Duodenal mucosa (tissue), 2 donors: Measurements from ENCODE around the gene IZUMO4.
A peak's percentile ranks its signal among the peaks of the same experiment; 100 is the strongest.

ENCODE experiments used
- H3K27ac ChIP-seq: one replicate; pipeline ENCODE4 v1.7.0; 2013; ENCODE audit warnings: low read depth, low read length
- H3K27me3 ChIP-seq, 2 donors: one replicate each; pipeline ENCODE4 v1.7.0; 2013; ENCODE audit warnings: low read length in 2 of 2, control low read depth in 1 of 2; ENCODE audit not compliant: insufficient read depth in 2 of 2, control insufficient read depth in 1 of 2
- H3K36me3 ChIP-seq, 2 donors: one replicate each; pipeline ENCODE4 v1.7.0; 2013; ENCODE audit warnings: low read length in 2 of 2, control low read depth in 1 of 2; ENCODE audit not compliant: insufficient read depth in 2 of 2, control insufficient read depth in 1 of 2
- H3K4me1 ChIP-seq, 2 donors: one replicate each; pipeline ENCODE4 v1.7.0; 2013; ENCODE audit warnings: low read length in 2 of 2, control low read depth in 1 of 2; ENCODE audit not compliant: insufficient read depth in 2 of 2, control insufficient read depth in 1 of 2
- H3K4me3 ChIP-seq, 2 donors: one replicate each; pipeline ENCODE4 v1.7.0; 2013; ENCODE audit warnings: low read length in 2 of 2, low read depth in 1 of 2
- H3K9ac ChIP-seq, 2 donors: one replicate each; pipeline ENCODE4 v1.7.0; 2013; ENCODE audit warnings: low read length in 2 of 2, low read depth in 1 of 2
- H3K9me3 ChIP-seq, 2 donors: one replicate each; pipeline ENCODE4 v1.7.0; 2013; ENCODE audit warnings: low read length in 2 of 2, control low read depth in 1 of 2; ENCODE audit not compliant: control insufficient read depth in 1 of 2

IZUMO4 gene

DNA sequence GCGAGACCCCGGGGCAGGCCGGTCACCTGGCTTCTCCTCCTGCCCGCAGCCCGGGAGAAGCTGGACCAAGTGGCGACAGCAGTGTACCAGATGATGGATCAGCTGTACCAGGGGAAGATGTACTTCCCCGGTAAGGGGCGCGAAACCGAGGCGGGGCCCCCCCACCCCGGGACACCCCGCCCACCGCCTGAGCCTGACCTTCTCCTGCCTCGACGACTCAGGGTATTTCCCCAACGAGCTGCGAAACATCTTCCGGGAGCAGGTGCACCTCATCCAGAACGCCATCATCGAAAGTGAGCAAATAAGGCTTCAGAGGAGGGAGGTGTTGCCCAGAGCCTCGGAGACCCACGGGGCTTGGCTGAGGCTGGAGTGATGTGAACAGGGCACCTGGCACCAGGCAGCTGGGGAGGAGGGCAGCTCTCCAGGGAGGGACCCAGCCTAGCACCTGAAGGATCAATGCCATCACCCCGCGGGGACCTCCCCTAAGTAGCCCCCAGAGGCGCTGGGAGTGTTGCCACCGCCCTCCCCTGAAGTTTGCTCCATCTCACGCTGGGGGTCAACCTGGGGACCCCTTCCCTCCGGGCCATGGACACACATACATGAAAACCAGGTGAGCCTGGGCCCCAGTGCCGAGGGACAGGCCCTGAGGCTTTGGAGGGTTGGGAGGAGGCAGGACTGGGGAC lies 629 bp downstream of the IZUMO4 start:
- Histone ChIP-seq H3K4me1 (peaks cover 13 to 29% of the 10 kb centered on the region in 2 donors), H3K27me3 (no peaks in the 10 kb centered on the region), H3K9ac (peak overlapping the region; percentile 28 to 56), H3K4me3 (peak overlapping the region; percentile 71 to 79), H3K9me3 (no peaks in the 10 kb centered on the region), H3K36me3 (peaks cover 26 to 29% of the 10 kb centered on the region in 2 donors), H3K27ac (peak overlapping the region; percentile 78)

DNA sequence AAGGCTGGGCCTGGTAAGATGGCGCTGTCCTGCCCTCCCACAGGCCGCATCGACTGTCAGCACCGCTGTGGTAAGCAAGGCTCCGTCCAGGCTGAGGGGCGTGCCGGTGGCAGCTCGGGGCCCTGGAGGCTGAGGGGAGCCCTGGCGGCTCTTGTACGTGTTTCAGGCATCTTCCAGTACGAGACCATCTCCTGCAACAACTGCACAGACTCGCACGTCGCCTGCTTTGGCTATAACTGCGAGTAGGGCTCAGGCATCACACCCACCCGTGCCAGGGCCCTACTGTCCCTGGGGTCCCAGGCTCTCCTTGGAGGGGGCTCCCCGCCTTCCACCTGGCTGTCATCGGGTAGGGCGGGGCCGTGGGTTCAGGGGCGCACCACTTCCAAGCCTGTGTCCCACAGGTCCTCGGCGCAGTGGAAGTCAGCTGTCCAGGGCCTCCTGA lies 1.2 kb downstream of the IZUMO4 start:
- H3K4me1 ChIP-seq: peaks cover 13 to 29% of the 10 kb centered on the region in 2 donors
- no peak overlapping the region for H3K9ac ChIP-seq
- H3K4me3 ChIP-seq: no peak overlapping the region
- no peak overlapping the region for H3K27ac ChIP-seq
- H3K36me3 ChIP-seq: peaks cover 26 to 30% of the 10 kb centered on the region in 2 donors
- no peaks in the 10 kb centered on the region for H3K27me3 ChIP-seq
- no peaks in the 10 kb centered on the region for H3K9me3 ChIP-seq

- Histone ChIP-seq H3K9me3 (no peaks in the 10 kb centered on the region), H3K4me1 (peaks cover 9 to 18% of the 10 kb centered on the region in 2 donors), H3K4me3 (no peak overlapping the region), H3K27ac (no peak overlapping the region), H3K9ac (no peak overlapping the region), H3K36me3 (peaks cover 26 to 35% of the 10 kb centered on the region in 2 donors), H3K27me3 (no peaks in the 10 kb centered on the region)
Observed at GRCh38 chr19:2099054-2099501, 2.4 kb downstream of the IZUMO4 start.

- H3K27ac ChIP-seq: no peak overlapping the region
- peaks cover 26 to 42% of the 10 kb centered on the region in 2 donors for H3K36me3 ChIP-seq
- no peak overlapping the region for H3K4me3 ChIP-seq
- no peaks in the 10 kb centered on the region for H3K27me3 ChIP-seq
- no peak overlapping the region for H3K9ac ChIP-seq
- no peaks in the 10 kb centered on the region for H3K9me3 ChIP-seq
- peaks cover 9 to 11% of the 10 kb centered on the region in 2 donors for H3K4me1 ChIP-seq
Observed at GRCh38 chr19:2099937-2100718, 3.4 kb downstream of the IZUMO4 start.

- no peaks in the 10 kb centered on the region for H3K27me3 ChIP-seq
- H3K27ac ChIP-seq: no peak overlapping the region
- H3K4me1 ChIP-seq: peaks cover 9 to 11% of the 10 kb centered on the region in 2 donors
- H3K4me3 ChIP-seq: no peak overlapping the region
- H3K9ac ChIP-seq: no peak overlapping the region
- peaks cover 26 to 46% of the 10 kb centered on the region in 2 donors for H3K36me3 ChIP-seq
- H3K9me3 ChIP-seq: no peaks in the 10 kb centered on the region
Observed at GRCh38 chr19:2100719-2101061, 4.0 kb downstream of the IZUMO4 start.

- Histone ChIP-seq H3K9ac (no peak overlapping the region), H3K9me3 (no peaks in the 10 kb centered on the region), H3K27ac (no peak overlapping the region), H3K36me3 (peaks cover 29 to 56% of the 10 kb centered on the region in 2 donors), H3K27me3 (no peaks in the 10 kb centered on the region), H3K4me3 (no peak overlapping the region), H3K4me1 (peaks cover 9 to 11% of the 10 kb centered on the region in 2 donors)
Observed at GRCh38 chr19:2101417-2102335, 5.0 kb downstream of the IZUMO4 start.

- H3K4me1 ChIP-seq: no peaks in the 10 kb centered on the region
- H3K36me3 ChIP-seq: peaks cover 35 to 67% of the 10 kb centered on the region in 2 donors
- no peaks in the 10 kb centered on the region for H3K9me3 ChIP-seq
- H3K9ac ChIP-seq: no peak overlapping the region
- no peak overlapping the region for H3K27ac ChIP-seq
- no peak overlapping the region for H3K4me3 ChIP-seq
- no peaks in the 10 kb centered on the region for H3K27me3 ChIP-seq
Observed at GRCh38 chr19:2103045-2103707, 6.5 kb downstream of the IZUMO4 start.

DNA sequence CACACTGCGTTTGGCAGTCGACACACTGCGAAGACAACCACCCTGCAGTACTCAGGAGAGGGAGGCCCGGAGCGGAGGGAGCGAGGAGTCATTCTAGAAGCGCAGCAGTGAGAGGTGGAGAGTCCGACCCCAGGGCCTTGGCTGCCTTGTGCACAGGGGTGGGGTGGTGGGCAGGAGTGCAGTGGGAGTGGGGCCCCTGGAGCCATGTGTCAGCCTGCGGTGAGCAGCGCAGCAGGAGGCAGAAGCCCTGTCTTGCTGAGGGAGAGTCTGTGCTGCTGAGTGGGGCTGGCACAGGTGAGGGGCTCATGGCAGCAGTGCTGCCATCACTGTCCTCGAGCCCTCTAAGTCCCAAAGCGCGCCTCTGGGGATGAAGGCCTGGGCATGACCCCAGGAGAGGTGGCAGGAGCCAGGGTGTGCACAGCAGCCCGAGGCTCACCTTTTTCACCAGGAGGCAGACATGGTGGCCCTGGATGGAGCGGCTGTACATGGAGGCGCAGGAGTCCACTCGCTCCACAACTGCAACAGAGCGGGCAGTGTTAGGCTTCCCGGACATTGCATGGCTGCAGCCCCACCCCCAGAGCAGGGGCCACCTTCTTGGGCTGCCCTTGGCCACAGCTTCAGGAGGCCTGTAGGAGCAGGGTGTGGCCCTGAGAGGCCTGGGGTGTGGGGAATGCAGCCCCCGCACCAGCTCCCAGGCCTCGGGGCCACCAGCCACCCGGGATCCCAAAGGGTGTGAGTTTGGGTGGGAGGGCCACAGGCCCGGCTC lies 11.7 kb downstream of the IZUMO4 start:
- peaks cover 37 to 86% of the 10 kb centered on the region in 2 donors for H3K36me3 ChIP-seq
- H3K4me1 ChIP-seq: no peaks in the 10 kb centered on the region
- H3K9me3 ChIP-seq: no peaks in the 10 kb centered on the region
- no peaks in the 10 kb centered on the region for H3K27me3 ChIP-seq
- no peak overlapping the region for H3K4me3 ChIP-seq
- H3K9ac ChIP-seq: no peak overlapping the region
- no peak overlapping the region for H3K27ac ChIP-seq
